Mesenchymal stem cell (in vitro differentiated cells and primary cell): ENCODE measurements around the gene TEAD1.

Source experiments
- DNase-seq: peaks from one replicate; pipeline ENCODE4 v3.0.0-alpha.2; 2013
- H2AFZ ChIP-seq: one replicate; pipeline ENCODE4 v1.6.1; 2013; ENCODE audit warnings: low read depth, mild to moderate bottlenecking, control low read depth, inconsistent platforms, low read length, moderate library complexity
- H2AK5ac ChIP-seq: 2 replicates; pipeline ENCODE4 v1.6.1; 2013; ENCODE audit warnings: low read length, moderate library complexity, mild to moderate bottlenecking, inconsistent platforms; ENCODE audit not compliant: severe bottlenecking
- H2BK120ac ChIP-seq: one replicate; pipeline ENCODE4 v1.6.1; 2013; ENCODE audit warnings: low read depth, mild to moderate bottlenecking, inconsistent platforms, low read length, moderate library complexity
- H2BK12ac ChIP-seq, 2 experiments: one replicate each; pipeline ENCODE4 v1.6.1; 2013; ENCODE audit warnings: inconsistent platforms in 2 of 2, low read length in 2 of 2, mild to moderate bottlenecking in 2 of 2, moderate library complexity in 2 of 2, control low read depth in 1 of 2
- H2BK15ac ChIP-seq: one replicate; pipeline ENCODE4 v1.6.1; 2013; ENCODE audit warnings: mild to moderate bottlenecking, low read depth, inconsistent platforms; ENCODE audit not compliant: poor library complexity, severe bottlenecking
- H2BK5ac ChIP-seq: 2 replicates; pipeline ENCODE4 v1.6.1; 2013; ENCODE audit warnings: low read depth, mild to moderate bottlenecking, low read length, control low read depth, inconsistent platforms; ENCODE audit not compliant: poor library complexity, severe bottlenecking
- H3K14ac ChIP-seq, 2 experiments: one replicate each; pipeline ENCODE4 v1.6.1; 2013; ENCODE audit warnings: inconsistent platforms in 2 of 2, low read length in 2 of 2, control low read depth in 1 of 2, mild to moderate bottlenecking in 1 of 2, moderate library complexity in 1 of 2
- H3K18ac ChIP-seq, 2 experiments: one replicate each; pipeline ENCODE4 v1.6.1; 2013; ENCODE audit warnings: inconsistent platforms in 2 of 2, low read length in 2 of 2, control low read depth in 1 of 2, low read depth in 1 of 2, mild to moderate bottlenecking in 1 of 2
- H3K23ac ChIP-seq, 2 experiments: one replicate each; pipeline ENCODE4 v1.6.1; 2013; ENCODE audit warnings: inconsistent platforms in 2 of 2, low read length in 2 of 2, mild to moderate bottlenecking in 2 of 2, moderate library complexity in 2 of 2, control low read depth in 1 of 2
- H3K27ac ChIP-seq: 2 replicates; pipeline ENCODE4 v1.5.1; 2013; ENCODE audit warnings: mild to moderate bottlenecking, moderate library complexity, low read length, control low read depth, inconsistent platforms; ENCODE audit not compliant: poor library complexity, severe bottlenecking
- H3K27me3 ChIP-seq, 2 experiments: 2 replicates each; pipeline versions ENCODE4 v1.6.1 to v1.7.0; 2013; ENCODE audit warnings: low read length in 2 of 2, mild to moderate bottlenecking in 2 of 2, moderate library complexity in 2 of 2, control low read depth in 1 of 2, inconsistent platforms in 1 of 2; ENCODE audit not compliant: control insufficient read depth in 1 of 2, insufficient read depth in 1 of 2
- H3K36me3 ChIP-seq, 2 experiments: 2 replicates each; pipeline versions ENCODE4 v1.6.1 to v1.7.0; 2013; ENCODE audit warnings: low read length in 2 of 2, control low read depth in 1 of 2, inconsistent platforms in 1 of 2, low read depth in 1 of 2, mild to moderate bottlenecking in 1 of 2; ENCODE audit not compliant: insufficient read depth in 2 of 2, control insufficient read depth in 1 of 2
- H3K4ac ChIP-seq, 2 experiments: one replicate each; pipeline ENCODE4 v1.6.1; 2013; ENCODE audit warnings: inconsistent platforms in 2 of 2, low read length in 2 of 2, mild to moderate bottlenecking in 2 of 2, moderate library complexity in 2 of 2, control low read depth in 1 of 2, low read depth in 1 of 2
- H3K4me1 ChIP-seq: 2 replicates; pipeline ENCODE4 v1.6.1; 2013; ENCODE audit warnings: low read depth, low read length, control low read depth; ENCODE audit not compliant: control insufficient read depth, insufficient read depth
- H3K4me2 ChIP-seq: 2 replicates; pipeline ENCODE4 v1.6.1; 2013; ENCODE audit warnings: low read length, mild to moderate bottlenecking, inconsistent platforms; ENCODE audit not compliant: poor library complexity, severe bottlenecking
- H3K4me3 ChIP-seq, 2 experiments: 2 replicates each; pipeline versions ENCODE4 v1.5.1 to v1.7.0; 2013; ENCODE audit warnings: low read length in 2 of 2, mild to moderate bottlenecking in 2 of 2, control low read depth in 1 of 2, low read depth in 1 of 2; ENCODE audit not compliant: insufficient read depth in 1 of 2
- H3K79me1 ChIP-seq: replicated peaks from 2 replicates; pipeline ENCODE4 v1.6.1; 2013; ENCODE audit warnings: mild to moderate bottlenecking, control low read depth, low read length, inconsistent platforms; ENCODE audit not compliant: poor library complexity, severe bottlenecking
- H3K9ac ChIP-seq: 2 replicates; pipeline ENCODE4 v1.7.0; 2013; ENCODE audit warnings: mild to moderate bottlenecking, low read length, moderate library complexity
- H3K9me3 ChIP-seq: 2 replicates; pipeline ENCODE4 v1.7.0; 2013; ENCODE audit warnings: mild to moderate bottlenecking, low read length; ENCODE audit not compliant: control insufficient read depth
- H4K8ac ChIP-seq: one replicate; pipeline ENCODE4 v1.6.1; 2013; ENCODE audit warnings: inconsistent platforms, mild to moderate bottlenecking, low read length, moderate library complexity
- H4K91ac ChIP-seq: one replicate; pipeline ENCODE4 v1.6.1; 2013; ENCODE audit warnings: mild to moderate bottlenecking, low read length, inconsistent platforms
- WGBS: methylation state at CpG from one replicate; pipeline ENCODE4 v1.1.7; 2013; ENCODE audit warnings: mixed read lengths; 5-methylcytosine and 5-hydroxymethylcytosine counted together

The TEAD1 gene

DNA sequence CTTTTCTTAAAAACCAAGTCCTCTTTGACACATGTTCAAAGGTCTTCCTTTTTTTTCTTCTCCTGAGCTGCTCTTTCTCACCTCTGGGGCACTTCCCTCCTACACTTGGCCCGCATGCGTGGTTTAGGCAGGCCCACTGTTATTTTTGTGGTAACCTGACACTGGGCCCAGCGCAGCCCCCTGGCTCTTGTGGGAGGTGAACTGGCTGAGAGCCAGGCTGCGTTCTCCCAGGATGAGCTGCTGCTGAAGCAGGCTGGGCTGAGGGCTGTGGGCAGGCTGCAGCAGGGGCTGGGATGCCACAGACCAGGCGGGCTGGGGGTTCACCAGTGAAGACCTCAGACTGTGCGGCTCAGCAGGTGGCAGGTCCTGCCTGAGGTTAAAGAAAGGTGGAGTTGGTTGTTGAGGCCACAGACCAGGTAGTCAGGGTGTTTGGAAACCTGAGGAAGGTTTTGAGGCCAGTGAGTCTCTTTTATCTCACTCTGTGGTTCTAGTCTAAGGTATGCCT, 72.4 kb downstream of the TEAD1 start:
- Histone ChIP-seq H3K4me1 (peaks cover 18% of the 10 kb centered on the region), H2BK12ac (no peak overlapping the region), H2AFZ (no peak overlapping the region), H3K9ac (no peak overlapping the region), H3K14ac (no peak overlapping the region), H2BK5ac (no peak overlapping the region), H2BK15ac (peak overlapping the region; percentile 98), H3K36me3 (peaks cover 0 to 3% of the 10 kb centered on the region in 2 experiments), H3K79me1 (peaks cover 25% of the 10 kb centered on the region), H3K4me3 (no peak overlapping the region), H3K4me2 (peak overlapping the region; percentile 59), H2AK5ac (no peak overlapping the region), H3K27ac (peak overlapping the region; percentile 70), H3K27me3 (no peaks in the 10 kb centered on the region), H4K8ac (peak overlapping the region; percentile 77), H3K9me3 (no peaks in the 10 kb centered on the region), H4K91ac (peak overlapping the region; percentile 50), H2BK120ac (no peak overlapping the region), H3K4ac (peak overlapping the region; percentile 34 to 81), H3K23ac (no peak overlapping the region), H3K18ac (peak overlapping the region in 1 of 2 experiments; percentile 70)
- peak; percentile 81 for DNase-seq
- 33% methylated on average over 6 of the region's 6 CpGs for WGBS

- no peak overlapping the region for H3K4me2 ChIP-seq
- peaks cover 25% of the 10 kb centered on the region for H3K79me1 ChIP-seq
- H2BK15ac ChIP-seq, result peak overlapping the region; percentile 12
- DNase-seq, result no peak
- no peak overlapping the region for H3K23ac ChIP-seq
- no peaks in the 10 kb centered on the region for H3K36me3 ChIP-seq
- no peak overlapping the region for H2BK120ac ChIP-seq
- H3K14ac ChIP-seq, result no peak overlapping the region
- no peak overlapping the region for H3K4ac ChIP-seq
- H2AFZ ChIP-seq, result no peak overlapping the region
- H3K4me3 ChIP-seq, result no peak overlapping the region
- H3K9ac ChIP-seq, result no peak overlapping the region
- H3K9me3 ChIP-seq, result no peaks in the 10 kb centered on the region
- H2AK5ac ChIP-seq, result no peak overlapping the region
- no peak overlapping the region for H2BK12ac ChIP-seq
- H4K8ac ChIP-seq, result no peak overlapping the region
- no peak overlapping the region for H3K18ac ChIP-seq
- H4K91ac ChIP-seq, result no peak overlapping the region
- no peak overlapping the region for H3K27ac ChIP-seq
- H3K27me3 ChIP-seq, result no peaks in the 10 kb centered on the region
- WGBS, result 95% methylated on average over 7 of the region's 7 CpGs
- H2BK5ac ChIP-seq, result no peak overlapping the region
- H3K4me1 ChIP-seq, result peaks cover 18% of the 10 kb centered on the region
These were observed 74.3 kb downstream of the TEAD1 start for GRCh38 chr11:12748561-12748960.

DNA sequence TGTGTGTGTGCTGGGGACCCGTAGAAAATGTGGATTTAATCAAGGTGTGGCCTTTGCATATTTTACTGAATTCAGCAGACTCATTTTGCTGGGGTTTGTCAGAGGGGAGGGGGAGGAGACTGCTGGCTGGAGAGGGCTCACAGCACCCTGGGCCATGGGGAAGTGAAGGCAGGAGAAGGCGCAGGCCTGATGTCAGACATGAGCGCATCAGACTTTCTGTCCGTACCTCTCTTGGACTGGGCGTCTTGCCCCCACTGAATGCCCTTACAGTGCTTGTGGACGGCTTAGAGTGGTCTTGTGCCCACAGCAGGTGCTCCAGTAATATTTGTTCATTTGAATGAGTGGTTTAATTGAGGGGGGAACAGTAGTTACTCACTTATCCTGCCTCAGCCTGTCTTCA, 75.2 kb downstream of the TEAD1 start:
- Histone ChIP-seq H2BK12ac (peak overlapping the region in 1 of 2 experiments; percentile 39), H4K91ac (peak overlapping the region; percentile 7), H4K8ac (peak overlapping the region; percentile 12), H3K36me3 (no peaks in the 10 kb centered on the region), H3K27ac (no peak overlapping the region), H3K23ac (no peak overlapping the region), H3K14ac (peak overlapping the region in 1 of 2 experiments; percentile 56), H2BK120ac (no peak overlapping the region), H3K4me2 (no peak overlapping the region), H2BK15ac (no peak overlapping the region), H3K4me3 (no peak overlapping the region), H3K9ac (no peak overlapping the region), H3K4ac (no peak overlapping the region), H2AFZ (no peak overlapping the region), H2AK5ac (no peak overlapping the region), H3K79me1 (peaks cover 21% of the 10 kb centered on the region), H3K9me3 (no peaks in the 10 kb centered on the region), H3K27me3 (no peaks in the 10 kb centered on the region), H2BK5ac (no peak overlapping the region), H3K18ac (no peak overlapping the region), H3K4me1 (peaks cover 16% of the 10 kb centered on the region)
- DNase-seq, result no peak
- WGBS, result 90% methylated on average over 6 of the region's 6 CpGs

DNA sequence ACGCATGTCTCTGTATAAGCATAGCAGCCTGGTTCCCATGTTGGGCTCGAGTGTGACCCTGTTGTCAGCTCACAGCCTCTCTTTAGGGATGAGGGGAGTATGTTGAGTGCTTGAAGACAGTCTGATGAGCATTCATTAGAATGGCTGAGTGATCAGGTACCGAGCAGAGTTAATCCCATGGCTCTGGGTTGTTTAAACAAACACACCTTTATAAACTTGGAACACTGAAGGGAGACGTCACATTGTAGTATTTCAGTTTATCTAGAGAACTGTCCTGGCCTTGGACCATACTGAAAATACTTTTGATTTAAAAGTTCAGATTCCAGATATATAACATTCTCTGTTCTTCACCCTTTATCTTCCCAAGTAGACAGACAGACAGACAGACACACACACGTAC, 76.0 kb downstream of the TEAD1 start:
- Histone ChIP-seq H2BK5ac (no peak overlapping the region), H3K9me3 (no peaks in the 10 kb centered on the region), H3K79me1 (peaks cover 21% of the 10 kb centered on the region), H2AFZ (no peak overlapping the region), H3K4me3 (no peak overlapping the region), H3K4me1 (peaks cover 14% of the 10 kb centered on the region), H3K18ac (no peak overlapping the region), H3K36me3 (no peaks in the 10 kb centered on the region), H3K4ac (no peak overlapping the region), H3K4me2 (no peak overlapping the region), H3K27ac (no peak overlapping the region), H3K27me3 (no peaks in the 10 kb centered on the region), H2AK5ac (no peak overlapping the region), H2BK12ac (no peak overlapping the region), H2BK120ac (no peak overlapping the region), H4K91ac (no peak overlapping the region), H4K8ac (no peak overlapping the region), H3K14ac (no peak overlapping the region), H2BK15ac (no peak overlapping the region), H3K9ac (no peak overlapping the region), H3K23ac (no peak overlapping the region)
- DNase-seq, result no peak
- WGBS, result 91% methylated on average over 4 of the region's 5 CpGs
